GM12892 (cell line): Measurements from ENCODE around the gene ZNF331.

ENCODE experiments used
- DNase-seq: peaks from one replicate; pipeline ENCODE4 v3.0.0; 2011; ENCODE audit not compliant: insufficient read length
- FAIRE-seq: peaks from 2 replicates; lab custom pipeline; 2011; peaks lifted over from hg19 to GRCh38; lab: Jason Lieb, UNC
- POLR2A ChIP-seq: IDR thresholded peaks from 2 replicates; pipeline ENCODE4 v1.6.1; 2011; ENCODE audit warnings: low read depth, low read length, control low read depth
- POLR2AphosphoS5 ChIP-seq: IDR thresholded peaks from 2 replicates; pipeline ENCODE4 v1.6.1; 2011; ENCODE audit warnings: low read depth, low read length, control low read depth
- TAF1 ChIP-seq: IDR thresholded peaks from 2 replicates; pipeline ENCODE4 v1.6.1; 2011; ENCODE audit warnings: low read depth, mild to moderate bottlenecking, control low read depth, low read length, borderline replicate concordance

ZNF331 gene

GRCh38 chr19:53583181-53583580 is 45.2 kb downstream of the ZNF331 start:
- TF ChIP-seq TAF1 (no peak), POLR2A (no peak), POLR2AphosphoS5 (no peak)
- DNase-seq, result no peak
- no peak for FAIRE-seq

- DNase-seq, result no peak
- TF ChIP-seq TAF1 (no peak), POLR2AphosphoS5 (no peak), POLR2A (no peak)
- FAIRE-seq, result no peak
These were observed 48.3 kb downstream of the ZNF331 start for GRCh38 chr19:53586277-53586691.

GRCh38 chr19:53594811-53595509 is 57.0 kb downstream of the ZNF331 start:
- FAIRE-seq (no peak), DNase-seq (no peak)
- TF ChIP-seq POLR2AphosphoS5 (no peak), TAF1 (no peak), POLR2A (no peak)

- FAIRE-seq (no peak), DNase-seq (no peak)
- TF ChIP-seq POLR2A, result no peak
- TF ChIP-seq TAF1, result no peak
- no peak for TF ChIP-seq POLR2AphosphoS5
These were observed 57.5 kb downstream of the ZNF331 start for GRCh38 chr19:53595510-53595867.

GRCh38 chr19:53596056-53596455 is 58.1 kb downstream of the ZNF331 start:
- no peak for DNase-seq
- FAIRE-seq, result no peak
- TF ChIP-seq POLR2A (no peak), POLR2AphosphoS5 (no peak), TAF1 (no peak)

- no peak for TF ChIP-seq POLR2A
- no peak for DNase-seq
- FAIRE-seq, result no peak
These were observed 59.1 kb downstream of the ZNF331 start for GRCh38 chr19:53597023-53597422.

GRCh38 chr19:53598361-53598760 is 60.4 kb downstream of the ZNF331 start:
- TF ChIP-seq TAF1 (no peak), POLR2A (no peak), POLR2AphosphoS5 (no peak)
- DNase-seq, result no peak
- no peak for FAIRE-seq

- TF ChIP-seq TAF1, result no peak
- TF ChIP-seq POLR2A, result no peak
- TF ChIP-seq POLR2AphosphoS5, result no peak
- FAIRE-seq (no peak), DNase-seq (no peak)
These were observed 62.3 kb downstream of the ZNF331 start for GRCh38 chr19:53600217-53600616.

GRCh38 chr19:53606031-53606430 is 68.1 kb downstream of the ZNF331 start:
- no peak for TF ChIP-seq POLR2AphosphoS5
- TF ChIP-seq TAF1, result no peak
- no peak for TF ChIP-seq POLR2A
- FAIRE-seq (no peak), DNase-seq (no peak)

- DNase-seq, result no peak
These were observed 70.4 kb downstream of the ZNF331 start for GRCh38 chr19:53608381-53608780.

GRCh38 chr19:53612762-53613526 is 75.0 kb downstream of the ZNF331 start:
- FAIRE-seq (no peak), DNase-seq (no peak)
- TF ChIP-seq POLR2A (no peak), POLR2AphosphoS5 (no peak), TAF1 (no peak)

More at GRCh38 chr19:53608381-53608780, 70.4 kb downstream of the ZNF331 start:
- FAIRE-seq, result no peak
- TF ChIP-seq TAF1 (no peak), POLR2A (no peak), POLR2AphosphoS5 (no peak)
